Bone marrow (tissue), 2 donors: ENCODE data around the gene C8G.

ENCODE experiments used
- DNase-seq, 2 donors: peaks; one replicate each; lab custom pipeline; 2025; lab: John Stamatoyannopoulos, UW

Gene C8G

DNA sequence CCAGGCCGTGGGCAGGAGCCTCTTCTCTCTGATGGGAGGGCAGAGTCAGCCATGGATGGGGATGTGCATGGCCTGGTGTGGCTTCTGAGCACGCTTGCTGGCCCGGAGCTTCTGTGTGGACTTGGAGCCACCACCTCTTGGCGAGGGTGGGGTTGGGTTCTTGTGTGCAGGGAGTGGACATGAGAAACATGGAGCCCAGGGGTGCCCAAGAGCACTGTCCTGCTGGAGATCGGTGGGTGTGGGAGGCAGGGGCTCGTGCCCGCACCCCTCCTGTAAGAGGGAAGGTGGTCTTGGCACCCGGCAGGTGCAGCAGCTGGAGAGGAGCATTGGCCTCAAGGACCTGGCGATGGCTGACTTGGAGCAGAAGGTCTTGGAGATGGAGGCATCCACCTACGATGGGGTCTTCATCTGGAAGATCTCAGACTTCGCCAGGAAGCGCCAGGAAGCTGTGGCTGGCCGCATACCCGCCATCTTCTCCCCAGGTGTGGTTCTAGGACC lies 24.3 kb upstream of the C8G start:
- no peak for DNase-seq

DNA sequence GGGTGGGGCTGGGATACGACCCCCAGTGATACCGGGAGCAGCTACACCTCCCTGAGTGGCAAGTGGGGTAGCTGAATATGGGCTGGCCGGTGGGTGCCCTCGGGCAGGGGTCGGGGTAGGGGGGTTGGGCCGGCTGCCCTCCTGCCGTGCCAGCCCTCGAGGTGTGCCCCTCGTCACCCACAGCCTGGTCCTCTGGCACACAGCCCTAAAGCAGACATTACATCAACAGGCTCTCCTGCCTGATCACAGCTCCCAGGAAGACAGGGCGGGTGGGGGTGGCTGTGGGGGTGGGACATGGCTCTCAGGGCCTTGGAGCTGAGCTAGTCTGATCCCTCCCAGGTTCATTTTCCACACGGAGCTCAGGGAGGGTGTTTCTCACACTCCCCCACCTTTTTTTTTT lies 23.7 kb upstream of the C8G start:
- no peak for DNase-seq

DNA sequence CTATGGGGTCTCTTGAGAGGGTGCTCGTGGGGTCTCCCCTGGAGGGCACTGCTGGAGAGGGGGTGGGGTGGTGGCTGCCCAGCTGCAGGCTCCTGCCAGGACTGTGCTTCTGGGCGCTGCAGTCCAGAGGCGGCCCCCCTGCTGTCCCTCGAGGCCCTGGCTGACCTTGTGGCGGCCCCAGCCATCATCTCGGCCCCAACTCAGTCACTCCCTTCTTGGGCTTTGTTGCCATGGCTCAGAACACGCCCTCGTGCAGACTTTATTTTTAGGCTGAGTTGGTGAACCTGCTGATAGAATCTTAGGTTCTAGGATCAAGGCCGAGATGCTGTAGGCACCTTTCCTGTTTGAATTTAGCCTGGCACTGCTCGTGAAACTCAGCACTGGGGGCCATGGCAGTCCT lies 23.3 kb upstream of the C8G start:
- DNase-seq, result no peak

DNA sequence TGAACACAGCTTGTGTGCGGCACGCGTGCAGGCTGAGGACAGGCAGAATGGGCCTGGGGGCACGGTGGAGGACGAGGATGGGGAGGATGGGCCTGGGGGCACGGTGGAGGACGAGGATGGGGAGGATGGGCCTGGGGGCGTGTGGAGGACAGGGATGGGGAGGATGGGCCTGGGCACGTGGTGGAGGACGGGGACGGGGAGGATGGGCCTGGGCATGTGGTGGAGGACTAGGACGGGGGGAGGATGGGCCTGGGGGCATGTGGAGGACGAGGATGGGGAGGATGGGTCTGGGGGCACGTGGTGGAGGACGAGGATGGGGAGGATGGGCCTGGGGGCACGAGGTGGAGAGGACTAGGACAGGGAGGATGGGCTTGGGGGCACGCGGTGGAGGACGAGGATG lies 22.5 kb upstream of the C8G start:
- no peak for DNase-seq

DNA sequence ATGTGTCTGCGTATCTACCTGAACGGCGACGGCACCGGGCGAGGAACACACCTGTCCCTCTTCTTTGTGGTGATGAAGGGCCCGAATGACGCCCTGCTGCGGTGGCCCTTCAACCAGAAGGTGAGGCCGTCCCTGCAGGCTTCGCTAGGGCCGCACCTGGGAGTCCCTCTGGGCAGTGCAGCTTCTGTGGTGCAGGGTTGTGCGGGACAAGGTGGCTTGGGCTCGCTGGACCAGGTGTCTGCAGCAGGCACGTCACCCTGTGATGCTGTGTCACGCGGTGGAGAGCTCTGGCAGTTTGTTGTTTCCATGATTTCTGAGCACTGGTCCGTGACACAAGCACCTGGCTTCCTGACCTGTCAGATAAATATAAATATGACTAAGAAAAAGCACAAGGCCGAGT lies 21.2 kb upstream of the C8G start:
- no peak for DNase-seq

DNA sequence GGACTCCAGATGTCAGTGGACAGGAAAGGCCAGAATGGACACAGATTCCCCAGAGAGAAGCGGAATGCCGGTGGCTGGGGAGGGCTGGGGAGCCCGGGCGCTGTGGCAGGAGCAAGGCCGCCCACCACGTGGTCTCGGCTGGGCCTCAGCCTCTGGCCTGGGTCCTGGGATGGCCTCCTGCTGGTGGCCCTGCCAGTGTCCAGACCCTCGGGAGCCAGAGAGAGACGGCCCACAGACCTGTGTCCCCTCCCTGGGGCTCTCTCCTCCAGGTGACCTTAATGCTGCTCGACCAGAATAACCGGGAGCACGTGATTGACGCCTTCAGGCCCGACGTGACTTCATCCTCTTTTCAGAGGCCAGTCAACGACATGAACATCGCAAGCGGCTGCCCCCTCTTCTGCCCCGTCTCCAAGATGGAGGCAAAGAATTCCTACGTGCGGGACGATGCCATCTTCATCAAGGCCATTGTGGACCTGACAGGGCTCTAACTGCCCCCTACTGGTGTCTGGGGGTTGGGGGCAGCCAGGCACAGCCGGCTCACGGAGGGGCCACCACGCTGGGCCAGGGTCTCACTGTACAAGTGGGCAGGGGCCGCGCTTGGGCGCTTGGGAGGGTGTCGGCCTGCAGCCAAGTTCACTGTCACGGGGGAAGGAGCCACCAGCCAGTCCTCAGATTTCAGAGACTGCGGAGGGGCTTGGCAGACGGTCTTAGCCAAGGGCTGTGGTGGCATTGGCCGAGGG lies 19.5 kb upstream of the C8G start:
- DNase-seq, result no peak

DNA sequence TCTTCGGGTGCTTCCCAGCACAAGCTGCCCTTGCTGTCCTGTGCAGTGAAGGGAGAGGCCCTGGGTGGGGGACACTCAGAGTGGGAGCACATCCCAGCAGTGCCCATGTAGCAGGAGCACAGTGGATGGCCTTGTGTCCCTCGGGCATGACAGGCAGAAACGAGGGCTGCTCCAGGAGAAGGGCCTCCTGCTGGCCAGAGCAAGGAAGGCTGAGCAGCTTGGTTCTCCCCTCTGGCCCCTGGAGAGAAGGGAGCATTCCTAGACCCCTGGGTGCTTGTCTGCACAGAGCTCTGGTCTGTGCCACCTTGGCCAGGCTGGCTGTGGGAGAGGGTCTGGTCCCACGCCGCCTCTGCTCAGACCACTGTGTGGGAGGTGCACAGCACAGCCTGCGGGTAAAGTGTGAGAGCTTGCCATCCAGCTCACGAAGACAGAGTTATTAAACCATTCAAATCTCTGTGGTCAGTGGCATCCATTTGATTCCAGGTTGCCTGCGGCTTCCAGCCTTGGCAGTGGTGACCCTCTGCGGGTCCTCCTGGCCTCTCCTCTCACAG lies 18.8 kb upstream of the C8G start:
- no peak for DNase-seq

DNA sequence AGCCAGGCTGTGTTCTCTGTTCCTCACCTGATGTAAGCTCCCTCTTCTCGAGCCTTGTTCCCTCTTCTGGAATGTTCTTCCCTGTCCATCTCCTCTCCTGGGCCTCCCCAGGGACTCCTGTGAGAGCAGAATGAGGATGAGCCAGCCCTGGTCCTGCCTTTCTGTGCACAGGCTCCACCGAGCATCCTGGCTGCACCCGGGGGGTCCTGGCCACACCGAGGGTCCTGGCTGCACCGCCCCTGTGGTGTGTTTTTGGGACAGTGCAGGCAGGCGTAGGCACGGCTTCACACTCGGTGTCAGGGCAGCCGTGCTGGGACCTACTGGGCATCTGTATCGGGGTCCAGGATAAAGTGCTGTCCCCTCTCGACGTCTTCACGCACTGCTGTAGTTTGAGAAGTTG lies 18.3 kb upstream of the C8G start:
- DNase-seq, result no peak

DNA sequence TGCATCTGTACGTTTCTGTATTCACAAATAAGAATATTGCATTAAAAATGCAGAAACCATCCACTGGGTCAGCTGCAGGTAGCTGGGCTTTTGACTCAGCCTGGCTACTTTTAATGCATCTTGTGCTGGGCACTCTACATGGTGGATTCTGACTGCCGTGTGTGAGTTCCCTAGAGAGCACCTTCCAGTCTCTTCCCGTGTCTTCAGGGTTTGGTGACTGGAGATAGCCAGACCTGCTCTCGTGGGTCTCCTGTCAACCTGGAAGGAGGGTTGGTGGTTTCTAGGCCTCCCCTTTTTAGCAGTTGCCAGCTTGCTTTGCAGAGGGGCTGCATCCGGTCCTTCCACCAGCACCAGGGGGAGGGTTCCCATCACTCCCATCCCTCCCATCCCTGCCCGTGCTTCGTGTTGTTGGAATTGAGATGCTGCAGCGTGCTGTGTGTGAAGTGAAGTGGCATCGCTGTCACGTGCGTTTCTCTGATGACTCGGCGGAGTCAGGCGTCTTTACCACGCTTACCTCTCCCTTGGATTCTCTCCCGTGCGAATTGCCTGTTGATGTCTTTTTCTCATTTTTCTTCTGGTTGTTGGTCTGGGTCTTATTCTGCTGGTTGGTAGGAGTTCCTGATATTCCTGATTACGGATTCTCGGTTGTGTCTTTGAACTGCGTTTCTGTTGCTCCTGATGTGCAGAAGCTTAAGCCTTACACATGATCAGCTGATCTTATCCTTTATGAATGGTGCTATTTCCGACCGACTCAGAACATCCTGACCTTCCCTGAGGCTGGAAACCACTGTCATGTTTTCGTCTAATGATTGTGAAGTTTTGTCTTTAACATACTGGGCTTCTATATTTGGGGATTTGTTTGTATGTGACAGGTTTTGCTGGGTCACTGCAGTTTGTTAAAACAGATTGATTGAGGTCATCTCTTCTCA lies 17.4 kb upstream of the C8G start:
- DNase-seq, result no peak

DNA sequence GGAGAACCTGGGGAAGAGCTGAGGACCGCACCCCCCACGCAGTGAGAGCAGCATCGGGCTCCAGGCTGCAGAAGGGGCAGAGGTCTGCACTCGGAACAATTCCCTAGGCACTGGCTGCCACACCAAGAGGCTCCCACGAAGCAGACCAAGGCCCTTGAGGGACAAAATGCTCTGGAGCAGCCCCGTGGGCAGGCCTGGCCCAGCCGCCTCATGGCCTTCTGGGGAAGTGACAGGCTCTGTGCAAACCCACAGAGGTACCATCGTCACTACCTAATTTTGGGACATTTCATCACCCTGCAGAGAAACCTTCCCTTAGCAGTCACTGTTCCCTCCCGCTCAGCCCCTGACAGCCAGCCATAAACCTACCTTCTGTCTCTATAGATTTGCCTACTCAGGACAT lies 16.5 kb upstream of the C8G start:
- DNase-seq, result no peak

DNA sequence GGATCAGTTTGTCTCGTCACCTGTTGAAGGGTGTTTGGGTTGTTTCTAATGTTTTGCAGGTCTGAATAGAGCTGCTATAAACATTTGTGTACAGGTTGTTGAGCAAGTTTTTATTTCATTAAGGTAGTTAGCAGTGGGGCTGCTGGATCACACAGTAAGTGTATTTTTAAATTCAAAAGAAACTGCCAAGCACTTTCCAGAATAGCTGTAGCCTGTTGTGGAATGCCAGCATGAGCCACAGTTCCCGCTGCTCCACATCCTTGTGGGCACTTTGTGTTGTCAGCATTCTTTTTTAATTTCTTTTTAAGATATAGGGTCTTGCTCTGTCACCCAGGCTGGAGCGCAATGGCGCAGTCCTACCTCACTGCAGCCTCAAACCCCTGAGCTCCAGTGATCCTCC lies 15.0 kb upstream of the C8G start:
- DNase-seq, result no peak

DNA sequence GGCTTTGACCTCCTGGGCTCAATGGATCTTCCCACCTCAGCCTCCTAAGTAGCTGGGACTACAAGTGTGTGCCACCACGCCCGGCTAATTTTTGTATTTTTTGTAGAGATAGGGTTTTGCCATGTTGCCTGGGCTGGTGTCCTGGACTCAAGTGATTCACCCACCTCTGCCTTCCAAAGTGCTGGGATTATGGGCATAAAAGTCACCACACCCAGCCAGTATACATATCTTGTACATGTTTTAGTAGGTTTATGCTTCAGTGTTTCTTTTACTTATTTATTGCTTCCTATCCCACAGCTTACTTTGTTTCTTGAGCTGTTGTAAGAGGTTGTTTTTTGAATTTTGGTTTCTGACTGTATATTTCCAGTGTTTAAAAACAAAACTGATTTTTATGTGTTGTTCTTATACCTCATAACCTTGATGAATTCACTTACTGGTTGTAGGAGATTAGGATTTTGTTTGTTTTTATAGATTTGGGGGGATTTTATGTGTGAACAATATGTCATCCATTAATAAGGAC lies 13.4 kb upstream of the C8G start:
- DNase-seq, result no peak

DNA sequence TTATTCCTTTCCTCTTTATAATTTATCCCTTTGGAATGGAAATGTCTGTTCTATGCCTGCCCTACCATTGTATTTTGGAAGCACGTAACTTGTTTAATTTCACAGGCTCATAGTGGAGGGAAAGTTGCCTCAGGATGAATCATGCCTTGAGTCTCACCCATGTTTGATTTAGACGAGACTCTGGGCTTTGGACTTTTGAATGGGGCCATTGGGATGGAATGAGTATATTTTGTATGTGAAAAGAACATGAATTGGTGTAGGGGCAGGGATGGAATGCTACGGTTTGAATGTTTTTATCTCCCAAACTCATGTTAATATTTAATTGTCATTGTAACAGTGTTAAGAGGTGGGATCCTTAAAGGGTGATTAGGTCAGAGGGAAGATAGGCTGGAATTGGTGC lies 10.8 kb upstream of the C8G start:
- DNase-seq, result no peak

DNA sequence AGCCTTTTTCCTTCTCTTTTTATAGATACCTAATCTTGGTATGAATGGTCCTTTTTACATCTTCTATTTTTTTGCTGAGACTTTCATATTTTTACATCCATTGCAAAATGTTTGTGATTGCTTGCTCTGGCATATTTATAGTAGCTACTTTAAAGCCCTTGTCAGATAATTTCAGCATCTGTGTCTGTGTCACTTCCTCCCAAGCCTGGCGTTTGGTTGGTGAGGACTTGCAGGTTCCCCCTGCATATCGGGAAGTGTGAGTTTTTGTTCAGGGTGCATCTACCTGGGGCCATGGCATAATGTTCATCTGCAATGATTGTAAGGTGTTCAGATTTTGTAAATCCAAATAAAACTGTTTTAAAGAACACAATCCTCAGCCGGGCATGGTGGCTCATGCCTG lies 9.4 kb upstream of the C8G start:
- no peak for DNase-seq

DNA sequence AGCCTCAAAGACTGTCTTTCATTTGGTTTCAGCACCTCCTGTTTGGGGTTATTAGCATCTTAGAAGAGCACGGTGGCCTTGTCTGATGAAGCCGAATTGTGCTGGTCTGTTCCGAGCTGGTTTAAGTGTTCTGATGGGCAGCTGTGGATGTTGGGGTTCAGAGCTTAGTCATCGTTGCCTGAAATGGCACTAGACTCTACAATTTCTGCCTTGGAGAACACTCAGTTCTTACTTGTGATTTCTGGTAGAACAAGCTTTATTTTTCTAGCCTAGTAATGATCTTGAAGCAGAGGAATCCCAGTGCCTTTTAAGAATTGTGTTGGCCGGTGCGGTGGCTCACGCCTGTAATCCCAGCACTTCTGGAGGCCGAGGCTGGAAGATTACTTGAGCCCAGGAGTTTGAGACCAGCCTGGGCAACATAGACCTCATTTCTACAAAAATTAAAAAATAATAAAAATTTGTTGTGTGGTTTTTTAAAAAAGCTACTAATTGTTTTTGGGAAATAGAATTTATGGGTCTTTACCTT lies 8.3 kb upstream of the C8G start:
- DNase-seq, result no peak

DNA sequence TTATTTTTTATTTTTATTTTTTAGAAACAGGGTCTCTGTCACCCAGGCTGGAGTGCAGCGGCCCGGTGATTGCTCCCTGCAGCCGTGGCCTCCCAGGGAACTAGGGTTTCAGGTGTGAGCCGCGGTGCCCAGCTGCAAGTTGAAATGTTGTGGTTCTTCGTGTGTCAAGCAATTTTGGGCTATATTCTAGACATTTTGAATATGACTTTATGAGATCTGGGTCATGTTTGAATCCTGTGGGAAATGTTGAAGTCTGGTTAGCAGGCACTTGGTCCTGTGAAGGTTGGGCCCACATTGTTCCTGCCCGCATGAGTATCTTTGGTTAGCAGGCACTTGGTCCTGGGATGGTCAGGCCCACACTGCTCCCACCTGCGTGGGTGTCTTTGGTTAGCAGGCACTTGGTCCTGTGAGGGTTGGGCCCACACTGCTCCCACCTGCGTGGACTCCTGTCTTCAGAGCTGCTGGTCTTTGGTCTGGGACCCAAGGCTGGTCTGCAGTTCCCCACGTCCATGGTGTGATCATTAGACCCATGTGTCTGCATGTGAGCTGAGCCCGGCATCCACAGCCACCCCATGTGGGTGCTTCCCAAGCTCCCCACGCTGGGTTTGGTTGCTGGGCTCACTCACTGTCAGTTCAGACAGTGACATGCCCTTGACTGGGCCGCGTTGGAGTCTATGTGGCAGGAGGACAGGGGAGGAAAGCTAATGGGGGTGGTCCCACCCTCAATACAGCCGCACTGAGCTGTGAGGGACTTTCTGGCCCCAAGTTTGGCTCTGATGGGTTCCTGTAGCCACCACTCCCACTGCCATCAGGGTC lies 7.6 kb upstream of the C8G start:
- no peak for DNase-seq

DNA sequence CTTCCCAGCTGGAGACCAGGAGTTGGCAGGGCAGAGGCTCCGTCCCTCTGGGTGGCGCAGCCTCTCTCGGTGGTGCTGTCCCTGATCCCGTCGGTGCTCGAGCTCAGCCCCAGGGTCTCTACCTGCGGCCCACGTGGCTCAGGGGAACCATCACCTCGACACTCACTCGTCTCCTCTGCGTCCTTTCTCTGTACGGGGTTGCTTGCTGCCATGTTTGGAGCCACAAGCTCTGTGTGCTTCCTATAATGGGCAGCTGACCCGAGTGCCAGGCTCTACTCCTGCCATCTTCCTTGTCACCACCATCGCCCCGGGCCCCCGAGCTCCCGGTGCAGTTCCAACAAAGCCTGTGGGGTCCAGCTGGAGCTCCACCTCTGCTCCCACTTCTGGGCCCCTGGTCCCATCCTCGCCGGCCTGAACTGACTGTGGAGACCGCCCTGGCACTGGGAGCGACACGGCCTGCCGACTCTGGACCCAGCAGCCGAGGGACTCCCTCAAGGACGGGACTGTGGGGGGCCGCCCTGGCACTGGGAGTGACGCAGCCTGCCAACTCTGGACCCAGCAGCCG lies 5.5 kb upstream of the C8G start:
- no peak for DNase-seq

DNA sequence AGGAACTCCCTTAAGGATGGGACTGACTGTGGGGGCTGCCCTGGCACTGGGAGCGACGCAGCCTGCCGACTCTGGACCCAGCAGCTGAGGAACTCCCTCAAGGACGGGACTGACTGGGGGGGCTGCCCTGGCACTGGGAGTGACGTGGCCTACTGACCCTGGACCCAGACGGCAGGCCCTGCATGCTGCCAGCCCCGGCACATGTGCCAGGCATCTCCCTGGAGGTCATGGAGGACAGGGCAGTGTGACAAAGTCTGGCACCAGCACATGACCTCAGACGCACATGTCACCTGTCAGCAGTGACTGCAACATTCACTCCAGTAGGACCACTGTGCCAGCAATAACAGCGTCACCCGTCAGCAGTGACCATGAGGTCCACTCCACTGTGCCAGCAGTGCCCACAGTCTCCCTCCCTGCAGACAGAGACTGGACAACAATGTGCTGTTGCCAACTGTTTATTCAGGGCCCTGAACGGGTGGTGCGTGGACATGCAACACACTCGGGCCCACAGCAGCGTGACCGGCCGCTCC lies 5.0 kb upstream of the C8G start:
- DNase-seq, result no peak

DNA sequence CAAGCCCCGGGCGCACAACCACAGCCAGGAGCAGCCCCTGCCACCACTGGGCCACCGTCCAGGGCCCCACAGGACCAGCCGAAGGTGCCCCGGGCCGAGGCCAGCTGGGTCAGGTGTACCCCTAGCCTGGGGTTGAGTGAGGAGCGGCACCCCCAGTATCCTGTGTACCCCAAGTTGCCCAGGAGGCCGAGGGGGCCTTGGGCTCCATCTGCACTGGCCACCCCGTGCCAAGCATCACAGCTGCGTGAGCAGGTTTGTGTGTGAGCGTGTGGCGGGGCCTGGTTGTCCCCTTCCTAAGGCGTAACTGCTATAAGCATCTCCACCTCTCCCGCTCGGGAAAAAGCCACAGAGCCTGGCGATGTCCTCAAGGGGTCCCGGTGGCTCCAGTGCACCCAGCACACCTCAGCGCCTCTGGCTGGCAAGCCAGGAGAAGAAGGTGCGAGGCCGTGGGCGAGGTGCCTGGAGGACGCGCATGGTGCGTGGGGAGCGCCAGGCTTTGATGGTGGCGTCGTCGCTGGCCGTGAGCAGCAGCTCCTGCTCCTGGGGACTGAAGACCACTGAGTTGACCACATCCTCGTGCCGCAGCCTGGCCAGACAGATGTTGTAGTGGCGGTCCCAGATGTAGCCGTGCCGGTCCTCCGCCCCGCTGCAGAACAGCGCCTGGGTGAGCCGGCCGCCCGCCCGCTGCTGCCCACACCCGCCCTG lies 4.4 kb upstream of the C8G start:
- no peak for DNase-seq
